Trophoblast cell (in vitro differentiated cells and primary cell): Measurements from ENCODE around the gene USP33.

Source experiments
- DNase-seq, 2 donors: peaks; one replicate each; pipeline ENCODE4 v3.0.0-alpha.2; 2016
- H2AFZ ChIP-seq: 2 replicates; pipeline ENCODE4 v1.6.1; 2013; ENCODE audit warnings: low read length, moderate library complexity, mild to moderate bottlenecking; ENCODE audit not compliant: insufficient read depth, poor library complexity
- H2AK5ac ChIP-seq: 2 replicates; pipeline ENCODE4 v1.6.1; 2013; ENCODE audit warnings: mild to moderate bottlenecking, low read length
- H2BK120ac ChIP-seq: 2 replicates; pipeline ENCODE4 v1.6.1; 2013; ENCODE audit warnings: low read length, mild to moderate bottlenecking, moderate library complexity; ENCODE audit not compliant: insufficient read depth, poor library complexity
- H2BK12ac ChIP-seq: 2 replicates; pipeline ENCODE4 v1.6.1; 2013; ENCODE audit warnings: mild to moderate bottlenecking, low read length, moderate library complexity
- H2BK5ac ChIP-seq: 2 replicates; pipeline ENCODE4 v1.6.1; 2013; ENCODE audit warnings: low read length, low read depth, moderate library complexity, mild to moderate bottlenecking; ENCODE audit not compliant: poor library complexity
- H3K14ac ChIP-seq: 2 replicates; pipeline ENCODE4 v1.6.1; 2013; ENCODE audit warnings: mild to moderate bottlenecking, low read length
- H3K18ac ChIP-seq: 2 replicates; pipeline ENCODE4 v1.6.1; 2013; ENCODE audit warnings: mild to moderate bottlenecking, low read length
- H3K23ac ChIP-seq: 2 replicates; pipeline ENCODE4 v1.6.1; 2013; ENCODE audit warnings: low read length
- H3K27ac ChIP-seq: 2 replicates; pipeline ENCODE4 v1.5.1; 2013; ENCODE audit warnings: low read depth, mild to moderate bottlenecking, inconsistent platforms, low read length, moderate library complexity
- H3K27me3 ChIP-seq: 2 replicates; pipeline ENCODE4 v1.6.1; 2013; ENCODE audit warnings: inconsistent platforms, mild to moderate bottlenecking, low read length, moderate library complexity; ENCODE audit not compliant: insufficient read depth
- H3K36me3 ChIP-seq, 2 experiments: 1 replicate in 1 of 2; 2 replicates in 1 of 2; pipeline ENCODE4 v1.6.1; 2013; ENCODE audit warnings: low read length in 2 of 2, mild to moderate bottlenecking in 2 of 2, moderate library complexity in 1 of 2; ENCODE audit not compliant: insufficient read depth in 2 of 2, control insufficient read depth in 1 of 2
- H3K4ac ChIP-seq: 2 replicates; pipeline ENCODE4 v1.6.1; 2013; ENCODE audit warnings: low read depth, mild to moderate bottlenecking, low read length, moderate library complexity
- H3K4me1 ChIP-seq, 2 experiments: 1 replicate in 1 of 2; 2 replicates in 1 of 2; pipeline ENCODE4 v1.6.1; 2013; ENCODE audit warnings: low read length in 2 of 2, mild to moderate bottlenecking in 2 of 2, moderate library complexity in 1 of 2; ENCODE audit not compliant: insufficient read depth in 2 of 2, control insufficient read depth in 1 of 2
- H3K4me2 ChIP-seq: 2 replicates; pipeline ENCODE4 v1.6.1; 2013; ENCODE audit warnings: inconsistent platforms, mild to moderate bottlenecking, low read length, moderate library complexity
- H3K4me3 ChIP-seq: 2 replicates; pipeline ENCODE4 v1.5.1; 2013; ENCODE audit warnings: mild to moderate bottlenecking, low read depth, low read length, inconsistent platforms
- H3K79me1 ChIP-seq: one replicate; pipeline ENCODE4 v1.6.1; 2013; ENCODE audit warnings: low read length
- H3K79me2 ChIP-seq: 2 replicates; pipeline ENCODE4 v1.6.1; 2013; ENCODE audit warnings: low read length, mild to moderate bottlenecking; ENCODE audit not compliant: control insufficient read depth, insufficient read depth, poor library complexity
- H3K9ac ChIP-seq: 2 replicates; pipeline ENCODE4 v1.6.1; 2013; ENCODE audit warnings: mild to moderate bottlenecking, low read length
- H3K9me3 ChIP-seq: 2 replicates; pipeline ENCODE4 v1.6.1; 2013; ENCODE audit warnings: low read depth, mild to moderate bottlenecking, control low read depth, inconsistent platforms, low read length; ENCODE audit not compliant: insufficient read depth
- H4K12ac ChIP-seq: 2 replicates; pipeline ENCODE4 v1.6.1; 2013; ENCODE audit warnings: low read depth, mild to moderate bottlenecking, low read length, moderate library complexity
- H4K8ac ChIP-seq: 2 replicates; pipeline ENCODE4 v1.6.1; 2013; ENCODE audit warnings: low read depth, mild to moderate bottlenecking, low read length, moderate library complexity
- H4K91ac ChIP-seq: one replicate; pipeline ENCODE4 v1.6.1; 2013; ENCODE audit warnings: low read depth, mild to moderate bottlenecking, low read length, moderate library complexity
- WGBS: extraction: QIAGEN DNeasy Blood & Tissue Kit; methylation state at CpG from one replicate; pipeline ENCODE4 v1.1.7; 2013; ENCODE audit warnings: missing lambda C conversion rate; ENCODE audit not compliant: insufficient read length, insufficient coverage; ENCODE audit errors: extremely low coverage; 5-methylcytosine and 5-hydroxymethylcytosine counted together

The USP33 gene

GRCh38 chr1:77781683-77782082 lies 22.0 kb upstream of the USP33 start:
- no peak overlapping the region for H3K27ac ChIP-seq
- no peak overlapping the region for H2AK5ac ChIP-seq
- H2BK120ac ChIP-seq, result no peak overlapping the region
- peaks cover 4% of the 10 kb centered on the region for H3K79me2 ChIP-seq
- H3K23ac ChIP-seq, result no peak overlapping the region
- H3K79me1 ChIP-seq, result peaks cover 5% of the 10 kb centered on the region
- no peak overlapping the region for H4K12ac ChIP-seq
- no peak overlapping the region for H2BK12ac ChIP-seq
- no peak overlapping the region for H3K4me3 ChIP-seq
- H3K4me1 ChIP-seq, result peaks cover 0 to 3% of the 10 kb centered on the region in 2 experiments
- no peak overlapping the region for H3K9ac ChIP-seq
- no peaks in the 10 kb centered on the region for H3K27me3 ChIP-seq
- no peak overlapping the region for H3K4ac ChIP-seq
- H2BK5ac ChIP-seq, result no peak overlapping the region
- H3K4me2 ChIP-seq, result no peak overlapping the region
- H3K18ac ChIP-seq, result no peak overlapping the region
- H3K9me3 ChIP-seq, result peaks cover 2% of the 10 kb centered on the region
- DNase-seq, result no peak
- H4K91ac ChIP-seq, result no peak overlapping the region
- H4K8ac ChIP-seq, result no peak overlapping the region
- no peak overlapping the region for H3K14ac ChIP-seq
- H2AFZ ChIP-seq, result no peak overlapping the region
- H3K36me3 ChIP-seq, result peaks cover 4 to 8% of the 10 kb centered on the region in 2 experiments
- WGBS, result no CpG with 5 or more reads among the region's 1 CpG

DNA sequence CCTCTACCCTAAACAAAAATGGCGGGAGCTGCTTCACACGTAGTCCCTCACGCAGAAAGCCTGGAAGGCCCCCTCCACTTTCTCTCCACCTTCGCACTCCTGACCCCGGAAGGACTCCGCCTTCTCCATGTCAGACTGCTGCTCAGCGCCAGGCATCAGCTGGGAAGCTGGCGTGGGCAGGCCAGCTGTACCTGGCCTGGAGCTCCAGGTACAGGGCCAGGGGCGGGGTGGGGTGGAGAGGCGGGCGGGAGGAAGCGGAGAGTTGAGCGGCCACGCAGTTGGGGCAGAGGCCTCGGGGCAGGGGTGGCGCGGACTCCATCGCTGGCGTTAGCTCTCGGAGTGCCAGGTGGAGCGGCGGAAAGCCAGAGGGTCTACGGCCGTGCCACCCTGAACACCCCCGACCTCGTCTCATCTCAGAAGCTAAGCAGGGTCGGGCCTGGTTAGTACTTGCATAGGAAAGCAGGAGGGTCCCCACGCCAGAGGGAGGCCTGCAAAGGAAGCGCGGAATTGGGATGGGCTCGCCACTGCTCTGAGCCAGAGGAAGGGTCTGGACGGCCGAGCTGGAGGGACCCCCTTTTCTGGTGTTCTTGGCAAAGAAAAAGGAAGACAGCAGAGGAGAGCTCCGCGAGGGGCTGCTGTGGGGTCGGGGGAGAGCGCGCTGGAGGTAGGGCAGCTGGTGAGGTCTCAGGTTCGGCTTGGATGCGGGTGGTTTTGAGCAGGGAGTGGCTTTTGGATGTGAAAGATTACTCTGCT lies 20.1 kb upstream of the USP33 start, which contains the start of gene MIGA1:
Gene MIGA1, plus strand, starts transcription at position 121 of the 753 bp plus-strand sequence. CDS start 3,604 bp downstream, outside the sequence.
- Histone ChIP-seq H3K18ac (peak within 1 kb of the TSS; percentile 79), H3K9ac (peak within 1 kb of the TSS; percentile 89), H2BK5ac (peak within 1 kb of the TSS; percentile 24), H2BK12ac (peak within 1 kb of the TSS; percentile 43), H4K91ac (peak within 1 kb of the TSS; percentile 58), H3K23ac (no peak within 1 kb of the TSS), H3K27me3 (no peaks in the 10 kb centered on the region), H3K9me3 (no peaks in the 10 kb centered on the region), H3K14ac (peak within 1 kb of the TSS; percentile 86), H2AFZ (peak within 1 kb of the TSS; percentile 98), H3K4me2 (peak within 1 kb of the TSS; percentile 61), H3K4me3 (peak within 1 kb of the TSS; percentile 97), H4K12ac (peak within 1 kb of the TSS; percentile 78), H4K8ac (peak within 1 kb of the TSS; percentile 94), H2AK5ac (no peak within 1 kb of the TSS), H3K27ac (peak within 1 kb of the TSS; percentile 36), H3K79me2 (peaks cover 4% of the 10 kb centered on the region), H2BK120ac (peak within 1 kb of the TSS; percentile 2), H3K4me1 (peaks cover 0 to 5% of the 10 kb centered on the region in 2 experiments), H3K4ac (peak within 1 kb of the TSS; percentile 57), H3K79me1 (peaks cover 8% of the 10 kb centered on the region), H3K36me3 (peaks cover 0 to 4% of the 10 kb centered on the region in 2 experiments)
- DNase-seq, result peak; percentile 92 to 93
- WGBS, result no CpG with 5 or more reads among the region's 40 CpGs

- Histone ChIP-seq H2AFZ (peak overlapping the region; percentile 79), H3K4me2 (no peak overlapping the region), H3K36me3 (no peaks in the 10 kb centered on the region), H4K8ac (peak overlapping the region; percentile 9), H2BK120ac (peak overlapping the region; percentile 75), H3K4me3 (no peak overlapping the region), H3K14ac (no peak overlapping the region), H3K79me2 (peaks cover 4% of the 10 kb centered on the region), H3K27ac (peak overlapping the region; percentile 33), H2AK5ac (no peak overlapping the region), H3K9me3 (no peaks in the 10 kb centered on the region), H2BK12ac (peak overlapping the region; percentile 83), H2BK5ac (no peak overlapping the region), H4K12ac (peak overlapping the region; percentile 16), H3K9ac (no peak overlapping the region), H3K4ac (no peak overlapping the region), H3K79me1 (peaks cover 8% of the 10 kb centered on the region), H3K23ac (no peak overlapping the region), H3K27me3 (no peaks in the 10 kb centered on the region), H4K91ac (peak overlapping the region; percentile 65), H3K4me1 (peaks cover 0 to 5% of the 10 kb centered on the region in 2 experiments), H3K18ac (no peak overlapping the region)
- WGBS, result no CpG with 5 or more reads among the region's 7 CpGs
- DNase-seq, result peak; percentile 88 to 96
Measured at GRCh38 chr1:77776007-77776700, 16.5 kb upstream of the USP33 start.

- Histone ChIP-seq H4K8ac (no peak overlapping the region), H3K36me3 (no peaks in the 10 kb centered on the region), H3K27me3 (no peaks in the 10 kb centered on the region), H2BK5ac (no peak overlapping the region), H3K4me2 (no peak overlapping the region), H3K23ac (no peak overlapping the region), H3K18ac (no peak overlapping the region), H3K4me3 (no peak overlapping the region), H2BK12ac (no peak overlapping the region), H3K27ac (no peak overlapping the region), H4K91ac (no peak overlapping the region), H2BK120ac (no peak overlapping the region), H3K14ac (no peak overlapping the region), H3K79me1 (no peaks in the 10 kb centered on the region), H3K79me2 (no peaks in the 10 kb centered on the region), H3K4me1 (no peaks in the 10 kb centered on the region), H4K12ac (no peak overlapping the region), H3K4ac (no peak overlapping the region), H2AFZ (no peak overlapping the region), H2AK5ac (no peak overlapping the region), H3K9ac (no peak overlapping the region), H3K9me3 (no peaks in the 10 kb centered on the region)
- DNase-seq, result no peak
- no CpG with 5 or more reads among the region's 4 CpGs for WGBS
Measured at GRCh38 chr1:77768006-77768405, 8.4 kb upstream of the USP33 start.
